NB4 (cell line): ENCODE data around the gene SLC35F1.

Experiments
- DNase-seq: peaks from one replicate; pipeline ENCODE4 v3.0.0; 2010; ENCODE audit warnings: low read depth
- H3K4me3 ChIP-seq: one replicate; pipeline ENCODE4 v1.5.1; 2011; ENCODE audit warnings: mild to moderate bottlenecking, low read depth, low read length, moderate library complexity
- CTCF ChIP-seq: IDR thresholded peaks from one replicate; pipeline ENCODE4 v1.5.1; 2012; ENCODE audit warnings: low read depth, low read length
- MAX ChIP-seq: IDR thresholded peaks from 2 replicates; pipeline ENCODE4 v1.6.1; 2011; ENCODE audit warnings: low read depth, low read length
- MYC ChIP-seq: IDR thresholded peaks from 2 replicates; pipeline ENCODE4 v1.6.1; 2011; ENCODE audit warnings: low read depth, low read length
- POLR2A ChIP-seq: IDR thresholded peaks from 2 replicates; pipeline ENCODE4 v1.6.1; 2011; ENCODE audit warnings: mild to moderate bottlenecking; ENCODE audit not compliant: insufficient read length; ENCODE audit errors: extremely low read depth

The SLC35F1 gene

GRCh38 chr6:118240878-118241528, 333.9 kb downstream of the SLC35F1 start:
- no peak overlapping the region for H3K4me3 ChIP-seq
- no peak for TF ChIP-seq MAX
- no peak for TF ChIP-seq POLR2A
- TF ChIP-seq CTCF: no peak
- no peak for TF ChIP-seq MYC
- no peak for DNase-seq

GRCh38 chr6:118246406-118246805, 339.3 kb downstream of the SLC35F1 start:
- TF ChIP-seq CTCF: no peak
- no peak for TF ChIP-seq POLR2A
- no peak for TF ChIP-seq MAX
- TF ChIP-seq MYC: no peak
- DNase-seq: no peak
- H3K4me3 ChIP-seq: no peak overlapping the region

GRCh38 chr6:118248171-118248570, 341.1 kb downstream of the SLC35F1 start:
- DNase-seq: no peak
- no peak for TF ChIP-seq MAX
- TF ChIP-seq POLR2A: no peak
- no peak for TF ChIP-seq CTCF
- no peak for TF ChIP-seq MYC
- H3K4me3 ChIP-seq: no peak overlapping the region

- no peak overlapping the region for H3K4me3 ChIP-seq
- TF ChIP-seq POLR2A (no peak), MAX (no peak), MYC (no peak), CTCF (no peak)
- peak; percentile 8 for DNase-seq
Observed at GRCh38 chr6:118249680-118250079, 342.6 kb downstream of the SLC35F1 start.

GRCh38 chr6:118252474-118252873, 345.4 kb downstream of the SLC35F1 start:
- TF ChIP-seq CTCF: peak; percentile 14
- TF ChIP-seq MAX: no peak
- DNase-seq: peak; percentile 32
- no peak overlapping the region for H3K4me3 ChIP-seq

GRCh38 chr6:118253741-118254140, 346.7 kb downstream of the SLC35F1 start:
- DNase-seq: no peak
- TF ChIP-seq MAX (no peak), CTCF (no peak), MYC (no peak), POLR2A (no peak)
- H3K4me3 ChIP-seq: no peak overlapping the region
